ENCODE results near the gene HCRT. TPM values are rescaled to one million over a fixed set of nuclear protein-coding genes. Genes with fewer than 3 reads are reported as not detected.

The HCRT gene
- total RNA-seq, 1 donor from 2014 or later: not detected

DNA sequence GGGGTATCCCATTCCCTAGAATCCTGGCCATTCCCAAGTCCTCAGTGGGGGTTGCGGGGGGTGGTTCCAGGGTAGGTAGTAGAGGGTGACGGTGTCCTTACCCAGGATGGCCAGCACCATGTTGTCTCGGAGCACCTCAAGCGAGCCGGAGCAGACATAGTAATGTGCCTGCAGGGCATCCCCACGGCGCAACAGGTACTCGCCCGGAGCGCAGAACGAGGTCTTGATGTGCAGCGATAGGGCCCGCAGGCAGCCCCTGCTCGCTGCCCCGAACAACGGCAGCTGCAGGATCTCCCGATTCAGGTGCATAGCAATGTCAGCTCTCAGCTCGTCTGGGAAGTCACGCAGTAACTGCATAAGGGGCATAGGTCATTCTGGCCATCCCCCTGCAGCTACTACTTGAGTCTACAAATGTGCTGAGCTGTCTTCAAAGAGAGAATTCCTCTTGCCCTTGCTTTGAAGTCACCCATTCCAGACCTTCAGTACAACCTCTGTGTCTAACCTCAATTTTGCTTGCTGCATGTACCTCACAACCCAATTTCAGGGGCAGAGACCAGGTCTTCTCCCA is 19.0 kb downstream of the HCRT start:
- FAIRE-seq: no peak
- no peak overlapping the region for H2AFZ ChIP-seq (ENCODE audit: low read depth, low read length)
- no peaks in the 10 kb centered on the region for H3K36me3 ChIP-seq (ENCODE audit: insufficient read depth, low read length)
- H3K4me2 ChIP-seq (ENCODE audit: low read length): no peak overlapping the region
- H3K9ac ChIP-seq (ENCODE audit: low read length): no peak overlapping the region
- H3K79me2 ChIP-seq (ENCODE audit: insufficient read depth, low read length): no peaks in the 10 kb centered on the region
- H3K27me3 Mint-ChIP-seq (ENCODE audit: low read depth, unreplicated experiment): peaks cover 42% of the 10 kb centered on the region
- no peak overlapping the region for H3K27ac ChIP-seq (ENCODE audit: low read depth, low read length)
- no peaks in the 10 kb centered on the region for H3K9me3 ChIP-seq (ENCODE audit: insufficient read depth, low read depth, low read length)
- H3K4me3 ChIP-seq (ENCODE audit: insufficient read depth, low read depth, low read length): no peak overlapping the region
- H3K4me1 ChIP-seq (ENCODE audit: insufficient read depth, low read length): no peaks in the 10 kb centered on the region
- no peak for DNase-seq (ENCODE audit: low read depth)
- H3K4me1 Mint-ChIP-seq (ENCODE audit: low read depth, unreplicated experiment): no peaks in the 10 kb centered on the region
- no peaks in the 10 kb centered on the region for H3K27me3 ChIP-seq (ENCODE audit: insufficient read depth, low read length)
- H4K20me1 ChIP-seq (ENCODE audit: insufficient read depth, low read length): no peaks in the 10 kb centered on the region
- TF ChIP-seq EZH2 (IDR thresholded peaks at IDR 0.05; ENCODE audit: insufficient read depth, low read length): no peak
- TF ChIP-seq, protein P1, sequence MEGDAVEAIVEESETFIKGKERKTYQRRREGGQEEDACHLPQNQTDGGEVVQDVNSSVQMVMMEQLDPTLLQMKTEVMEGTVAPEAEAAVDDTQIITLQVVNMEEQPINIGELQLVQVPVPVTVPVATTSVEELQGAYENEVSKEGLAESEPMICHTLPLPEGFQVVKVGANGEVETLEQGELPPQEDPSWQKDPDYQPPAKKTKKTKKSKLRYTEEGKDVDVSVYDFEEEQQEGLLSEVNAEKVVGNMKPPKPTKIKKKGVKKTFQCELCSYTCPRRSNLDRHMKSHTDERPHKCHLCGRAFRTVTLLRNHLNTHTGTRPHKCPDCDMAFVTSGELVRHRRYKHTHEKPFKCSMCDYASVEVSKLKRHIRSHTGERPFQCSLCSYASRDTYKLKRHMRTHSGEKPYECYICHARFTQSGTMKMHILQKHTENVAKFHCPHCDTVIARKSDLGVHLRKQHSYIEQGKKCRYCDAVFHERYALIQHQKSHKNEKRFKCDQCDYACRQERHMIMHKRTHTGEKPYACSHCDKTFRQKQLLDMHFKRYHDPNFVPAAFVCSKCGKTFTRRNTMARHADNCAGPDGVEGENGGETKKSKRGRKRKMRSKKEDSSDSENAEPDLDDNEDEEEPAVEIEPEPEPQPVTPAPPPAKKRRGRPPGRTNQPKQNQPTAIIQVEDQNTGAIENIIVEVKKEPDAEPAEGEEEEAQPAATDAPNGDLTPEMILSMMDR (IDR thresholded peaks at IDR 0.05; ENCODE audit: insufficient read depth, low read depth, low read length): no peak
- peaks cover 3% of the 10 kb centered on the region for H3K36me3 Mint-ChIP-seq (ENCODE audit: low read depth, unreplicated experiment)
- H3K9me3 Mint-ChIP-seq (ENCODE audit: unreplicated experiment): peaks cover 6% of the 10 kb centered on the region
- H3K27ac Mint-ChIP-seq (ENCODE audit: unreplicated experiment): no peak overlapping the region
- no peak overlapping the region for H3K4me3 Mint-ChIP-seq (ENCODE audit: unreplicated experiment)

DNA sequence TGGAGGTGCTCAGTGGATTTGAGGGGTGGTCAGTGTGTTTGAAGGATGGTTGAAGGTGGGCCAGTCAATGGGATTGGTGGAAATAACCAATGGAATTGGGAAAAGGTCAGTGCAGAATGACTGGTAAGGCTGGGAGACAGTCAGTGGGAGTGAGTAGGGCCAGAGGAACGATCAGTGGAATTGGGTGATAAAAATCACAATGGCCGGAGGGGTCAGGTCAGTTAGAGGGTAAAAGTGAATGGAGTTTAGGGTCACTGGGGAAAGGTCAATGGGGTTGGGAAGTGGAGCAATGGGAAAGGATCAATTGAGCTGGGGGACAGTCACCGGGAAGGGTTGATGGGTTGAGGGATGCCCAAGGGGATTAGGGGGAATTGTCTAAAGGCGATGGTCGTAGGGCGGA is 19.5 kb downstream of the HCRT start:
- no peak overlapping the region for H2AFZ ChIP-seq (ENCODE audit: low read depth, low read length)
- Mint-ChIP-seq H3K27ac (ENCODE audit: unreplicated experiment) (no peak overlapping the region), H3K4me3 (ENCODE audit: unreplicated experiment) (no peak overlapping the region), H3K4me1 (ENCODE audit: low read depth, unreplicated experiment) (no peaks in the 10 kb centered on the region), H3K36me3 (ENCODE audit: low read depth, unreplicated experiment) (peaks cover 3% of the 10 kb centered on the region), H3K27me3 (ENCODE audit: low read depth, unreplicated experiment) (peaks cover 38% of the 10 kb centered on the region), H3K9me3 (ENCODE audit: unreplicated experiment) (peaks cover 6% of the 10 kb centered on the region)
- no peaks in the 10 kb centered on the region for H3K27me3 ChIP-seq (ENCODE audit: insufficient read depth, low read length)
- DNase-seq (ENCODE audit: low read depth) (no peak), FAIRE-seq (no peak)
- H3K4me3 ChIP-seq (ENCODE audit: insufficient read depth, low read depth, low read length): no peak overlapping the region
- H3K36me3 ChIP-seq (ENCODE audit: insufficient read depth, low read length): no peaks in the 10 kb centered on the region
- H3K27ac ChIP-seq (ENCODE audit: low read depth, low read length): no peak overlapping the region
- H4K20me1 ChIP-seq (ENCODE audit: insufficient read depth, low read length): no peaks in the 10 kb centered on the region
- H3K4me1 ChIP-seq (ENCODE audit: insufficient read depth, low read length): no peaks in the 10 kb centered on the region
- no peak for TF ChIP-seq EZH2 (IDR thresholded peaks at IDR 0.05; ENCODE audit: insufficient read depth, low read length)
- TF ChIP-seq, protein P1 (IDR thresholded peaks at IDR 0.05; ENCODE audit: insufficient read depth, low read depth, low read length): no peak
- H3K9ac ChIP-seq (ENCODE audit: low read length): no peak overlapping the region
- H3K79me2 ChIP-seq (ENCODE audit: insufficient read depth, low read length): no peaks in the 10 kb centered on the region
- no peaks in the 10 kb centered on the region for H3K9me3 ChIP-seq (ENCODE audit: insufficient read depth, low read depth, low read length)
- H3K4me2 ChIP-seq (ENCODE audit: low read length): no peak overlapping the region

DNA sequence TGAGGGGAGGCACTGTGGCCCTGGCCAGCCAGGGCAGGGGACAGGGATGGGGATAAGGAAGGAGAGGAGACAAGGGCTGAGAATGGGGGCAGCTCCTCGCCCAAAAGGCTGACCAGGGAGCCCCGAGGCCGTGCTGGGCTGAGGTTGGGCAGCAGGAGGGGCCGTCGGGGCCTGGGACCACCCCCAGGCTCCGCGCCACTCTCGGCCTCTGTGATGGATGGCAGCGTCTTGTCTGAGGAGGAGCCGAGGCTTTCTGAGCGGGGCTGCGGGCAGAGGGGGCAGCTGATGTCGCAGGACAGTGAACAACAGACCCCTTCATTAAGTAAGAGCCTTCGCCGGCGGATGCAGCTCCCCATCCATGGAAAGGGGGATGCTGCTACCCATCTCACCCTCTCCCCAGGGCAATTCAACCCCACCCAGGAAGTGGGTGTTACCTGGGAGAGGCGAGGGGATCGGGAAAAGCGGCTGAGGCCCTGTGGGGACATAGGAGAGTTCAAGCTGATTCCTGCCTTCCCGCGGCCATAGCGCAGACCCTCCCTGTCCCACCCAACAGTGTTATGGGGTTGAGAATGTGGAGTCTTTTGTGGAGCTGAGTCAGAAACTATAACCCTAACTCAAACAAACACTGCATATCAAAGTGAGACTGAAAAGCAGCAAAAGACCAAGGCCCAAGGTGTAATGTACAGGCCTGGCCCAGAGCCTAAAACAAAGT is 21.4 kb downstream of the HCRT start:
- peaks cover 33% of the 10 kb centered on the region for H3K27me3 Mint-ChIP-seq (ENCODE audit: low read depth, unreplicated experiment)
- no peaks in the 10 kb centered on the region for H4K20me1 ChIP-seq (ENCODE audit: insufficient read depth, low read length)
- H3K4me1 Mint-ChIP-seq (ENCODE audit: low read depth, unreplicated experiment): no peaks in the 10 kb centered on the region
- H3K9me3 ChIP-seq (ENCODE audit: insufficient read depth, low read depth, low read length): no peaks in the 10 kb centered on the region
- no peak for FAIRE-seq
- H3K36me3 Mint-ChIP-seq (ENCODE audit: low read depth, unreplicated experiment): peaks cover 3% of the 10 kb centered on the region
- H3K27ac Mint-ChIP-seq (ENCODE audit: unreplicated experiment): no peak overlapping the region
- peaks cover 6% of the 10 kb centered on the region for H3K9me3 Mint-ChIP-seq (ENCODE audit: unreplicated experiment)
- H3K27me3 ChIP-seq (ENCODE audit: insufficient read depth, low read length): no peaks in the 10 kb centered on the region
- no peak overlapping the region for H3K27ac ChIP-seq (ENCODE audit: low read depth, low read length)
- no peaks in the 10 kb centered on the region for H3K4me1 ChIP-seq (ENCODE audit: insufficient read depth, low read length)
- no peak for DNase-seq (ENCODE audit: low read depth)
- H3K4me3 ChIP-seq (ENCODE audit: insufficient read depth, low read depth, low read length): no peak overlapping the region
- no peak overlapping the region for H3K4me2 ChIP-seq (ENCODE audit: low read length)
- H2AFZ ChIP-seq (ENCODE audit: low read depth, low read length): peak overlapping the region; percentile 10
- no peak overlapping the region for H3K4me3 Mint-ChIP-seq (ENCODE audit: unreplicated experiment)
- H3K36me3 ChIP-seq (ENCODE audit: insufficient read depth, low read length): no peaks in the 10 kb centered on the region
- H3K9ac ChIP-seq (ENCODE audit: low read length): no peak overlapping the region
- TF ChIP-seq, protein P1 (IDR thresholded peaks at IDR 0.05; ENCODE audit: insufficient read depth, low read depth, low read length): no peak
- TF ChIP-seq EZH2 (IDR thresholded peaks at IDR 0.05; ENCODE audit: insufficient read depth, low read length): no peak
- H3K79me2 ChIP-seq (ENCODE audit: insufficient read depth, low read length): no peaks in the 10 kb centered on the region
